ENCODE measurements around the gene KRT86.
"Not testable (repeated sequence)": the region's sequence is repeated elsewhere in the genome, so short reads cannot be mapped to it uniquely, and the experiment has no call there.

The KRT86 gene

DNA sequence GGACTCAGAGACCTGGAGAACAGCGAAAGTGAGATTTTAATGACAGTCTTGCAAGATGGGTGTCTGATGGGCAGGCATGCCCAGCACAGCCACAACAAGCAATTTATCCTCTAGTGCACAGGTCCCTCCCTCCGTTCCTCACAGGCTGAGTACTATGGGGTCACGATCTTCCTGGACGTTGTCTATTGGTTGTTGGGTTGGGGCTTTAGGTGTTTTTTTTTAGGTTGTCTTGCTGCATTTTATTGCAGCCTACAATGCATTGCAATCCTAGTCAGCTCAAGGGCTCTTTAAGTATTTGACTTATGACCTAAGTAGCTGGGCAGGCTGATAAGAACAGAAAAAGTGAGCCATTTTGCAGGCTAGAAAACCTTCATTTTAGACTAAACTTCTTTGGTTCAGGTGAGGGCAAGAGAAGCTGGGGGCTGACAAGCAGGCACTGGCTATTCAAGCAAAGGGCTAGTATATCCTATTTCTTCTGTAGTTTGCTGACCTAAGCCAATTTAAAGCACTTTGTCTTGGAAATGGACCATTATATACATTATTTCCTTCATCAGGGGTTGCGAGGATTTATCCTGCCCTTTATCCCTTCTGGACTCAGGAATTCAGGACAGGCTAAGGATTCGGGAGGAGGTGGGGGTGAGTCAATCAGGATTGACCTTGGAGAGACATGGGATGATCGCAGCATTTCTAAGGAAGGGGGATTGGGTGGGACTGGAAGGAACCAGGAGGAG is 35.4 kb upstream of the KRT86 start:
- DNase-seq: no peak

- no peak for DNase-seq
Observed at GRCh38 chr12:52239767-52240166, 34.7 kb upstream of the KRT86 start.

- DNase-seq: not testable (repeated sequence)
Observed at GRCh38 chr12:52240247-52240646, 34.2 kb upstream of the KRT86 start.

DNA sequence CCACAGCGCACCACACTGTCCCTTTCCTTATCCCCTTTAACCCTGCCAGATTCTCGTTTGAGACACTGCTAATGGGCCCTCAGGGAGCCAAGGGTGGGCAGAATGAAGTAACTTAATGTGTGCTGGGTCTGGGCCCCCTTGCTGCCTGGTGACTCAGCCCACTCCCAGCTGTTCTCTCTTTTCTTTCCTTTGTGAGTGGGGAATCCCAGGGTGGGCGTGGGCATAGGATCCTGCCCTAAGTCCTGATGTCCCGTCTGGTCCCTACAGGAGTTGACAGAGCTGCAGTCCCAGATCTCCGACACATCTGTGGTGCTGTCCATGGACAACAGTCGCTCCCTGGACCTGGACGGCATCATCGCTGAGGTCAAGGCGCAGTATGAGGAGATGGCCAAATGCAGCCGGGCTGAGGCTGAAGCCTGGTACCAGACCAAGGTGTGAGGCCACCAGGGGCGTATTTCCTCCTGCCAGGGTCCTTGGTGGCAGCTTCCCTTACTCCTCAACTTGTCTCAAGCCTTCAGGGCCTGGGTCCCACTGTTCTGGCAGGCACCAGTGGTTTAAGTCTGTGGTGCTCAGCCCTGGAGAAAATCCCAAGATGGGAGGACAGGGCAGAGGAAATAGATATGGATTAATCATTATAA is 33.1 kb upstream of the KRT86 start:
- DNase-seq: peak; percentile 99

GRCh38 chr12:52242442-52243258 is 31.8 kb upstream of the KRT86 start:
- DNase-seq: no peak

- DNase-seq: peak; percentile 99
Observed at GRCh38 chr12:52243259-52243855, 31.1 kb upstream of the KRT86 start.

GRCh38 chr12:52243856-52244614 is 30.4 kb upstream of the KRT86 start:
- peak; percentile 100 for DNase-seq

GRCh38 chr12:52244615-52244994 is 29.8 kb upstream of the KRT86 start:
- DNase-seq: no peak

DNA sequence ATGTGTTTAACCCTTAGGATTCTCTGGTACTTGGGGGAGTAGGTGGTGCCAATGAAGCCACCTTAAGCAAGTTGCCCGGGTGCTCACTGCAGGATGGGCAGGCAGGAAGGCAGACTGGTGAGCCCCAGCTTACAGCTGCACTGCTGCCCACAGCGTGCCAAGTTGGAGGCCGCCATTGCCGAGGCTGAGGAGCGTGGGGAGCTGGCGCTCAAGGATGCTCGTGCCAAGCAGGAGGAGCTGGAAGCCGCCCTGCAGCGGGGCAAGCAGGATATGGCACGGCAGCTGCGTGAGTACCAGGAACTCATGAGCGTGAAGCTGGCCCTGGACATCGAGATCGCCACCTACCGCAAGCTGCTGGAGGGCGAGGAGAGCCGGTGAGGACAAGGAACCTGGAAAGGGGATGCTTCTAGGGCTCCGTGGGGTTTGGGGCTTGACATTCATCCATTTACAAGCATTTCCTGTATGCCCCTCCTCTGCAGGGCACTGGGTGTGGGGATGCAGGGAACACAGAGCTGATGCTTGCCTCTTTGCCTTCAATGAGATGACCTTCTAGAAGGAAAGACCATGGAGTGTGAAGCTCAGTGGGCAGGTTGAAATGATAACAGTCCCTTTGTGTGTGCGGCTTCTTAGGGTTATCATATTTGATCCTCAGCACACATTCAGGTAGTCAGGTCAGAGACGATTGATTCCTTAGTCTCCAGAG is 29.0 kb upstream of the KRT86 start:
- DNase-seq: no peak

GRCh38 chr12:52245962-52246569 is 28.4 kb upstream of the KRT86 start:
- DNase-seq: peak; percentile 98

DNA sequence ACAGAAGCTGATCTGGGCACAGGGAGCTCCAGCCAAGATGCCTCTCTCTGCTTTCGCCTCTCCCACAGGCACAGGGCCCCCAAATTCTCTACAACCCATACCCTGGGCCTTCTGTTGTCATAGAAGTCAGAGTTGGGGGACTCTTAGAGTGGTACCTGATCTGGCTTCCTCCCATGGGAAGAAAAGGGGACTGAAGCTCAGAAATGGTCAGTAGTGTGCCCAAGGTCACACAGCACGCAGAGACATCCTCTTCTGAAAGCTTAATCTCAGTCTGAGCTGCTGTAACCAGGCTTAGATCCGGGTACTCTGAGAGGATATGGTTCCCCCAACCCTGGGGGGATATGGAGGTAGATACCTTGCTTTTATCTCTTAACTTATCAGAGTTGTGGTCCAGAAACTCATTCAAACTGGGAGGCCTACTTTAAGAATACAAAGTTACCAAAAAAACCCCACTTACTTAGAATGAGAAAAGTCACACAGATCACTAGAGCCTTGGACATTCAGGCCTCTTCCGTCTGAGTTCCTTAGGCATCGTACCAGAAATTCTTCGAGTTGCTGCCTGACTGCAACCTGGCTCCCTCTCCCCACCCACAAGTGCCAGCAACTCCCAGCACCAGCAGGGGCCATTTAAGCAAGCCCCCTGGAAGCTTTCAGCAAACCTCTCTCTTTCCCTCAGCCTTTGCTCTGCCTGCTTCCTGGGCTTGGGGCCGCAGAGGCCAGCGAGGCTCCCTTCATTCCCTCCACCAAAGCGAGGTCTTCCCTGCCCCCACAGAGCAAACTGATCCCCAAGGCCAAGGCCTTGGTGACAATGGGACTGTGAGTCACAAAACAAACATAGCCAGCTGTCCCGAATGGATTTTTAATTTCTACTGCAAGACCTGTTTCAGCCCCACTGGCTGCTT is 27.5 kb upstream of the KRT86 start:
- DNase-seq: no peak

GRCh38 chr12:52247622-52248540 is 26.6 kb upstream of the KRT86 start:
- DNase-seq: no peak

DNA sequence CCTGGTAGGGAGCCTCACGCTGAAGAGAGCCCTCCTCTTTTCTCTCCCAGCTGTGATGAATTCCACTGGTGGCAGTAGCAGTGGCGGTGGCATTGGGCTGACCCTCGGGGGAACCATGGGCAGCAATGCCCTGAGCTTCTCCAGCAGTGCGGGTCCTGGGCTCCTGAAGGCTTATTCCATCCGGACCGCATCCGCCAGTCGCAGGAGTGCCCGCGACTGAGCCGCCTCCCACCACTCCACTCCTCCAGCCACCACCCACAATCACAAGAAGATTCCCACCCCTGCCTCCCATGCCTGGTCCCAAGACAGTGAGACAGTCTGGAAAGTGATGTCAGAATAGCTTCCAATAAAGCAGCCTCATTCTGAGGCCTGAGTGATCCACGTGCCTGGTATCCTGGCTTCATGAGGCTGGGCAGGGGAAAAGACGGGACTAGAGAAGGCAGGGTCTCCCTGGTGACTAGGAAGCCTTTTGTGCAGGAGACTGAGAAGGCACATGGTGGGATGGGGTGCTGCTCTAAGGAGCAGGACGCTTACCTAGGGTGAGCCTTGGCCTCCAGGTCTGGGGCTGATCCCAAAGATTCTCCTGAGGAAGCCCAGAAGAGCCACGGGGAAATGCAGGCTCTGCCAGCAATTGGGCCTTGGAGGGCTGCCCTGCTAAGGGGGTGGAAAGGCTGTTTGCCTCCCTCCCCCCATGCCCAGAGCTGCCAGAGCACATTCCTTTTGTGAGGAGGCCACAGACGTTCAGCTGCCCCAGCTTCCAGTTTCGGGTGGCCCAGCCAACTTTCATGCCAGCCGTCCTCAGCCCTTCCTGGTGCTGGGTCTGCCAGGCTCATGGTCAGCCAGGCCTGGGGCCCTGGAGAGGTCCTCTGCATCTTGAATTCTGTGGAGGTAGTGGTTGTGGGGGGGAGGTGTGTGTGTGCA is 25.6 kb upstream of the KRT86 start:
- DNase-seq: no peak

GRCh38 chr12:52249511-52250047 is 24.9 kb upstream of the KRT86 start:
- DNase-seq: no peak

GRCh38 chr12:52250048-52250990 is 24.1 kb upstream of the KRT86 start:
- no peak for DNase-seq

DNA sequence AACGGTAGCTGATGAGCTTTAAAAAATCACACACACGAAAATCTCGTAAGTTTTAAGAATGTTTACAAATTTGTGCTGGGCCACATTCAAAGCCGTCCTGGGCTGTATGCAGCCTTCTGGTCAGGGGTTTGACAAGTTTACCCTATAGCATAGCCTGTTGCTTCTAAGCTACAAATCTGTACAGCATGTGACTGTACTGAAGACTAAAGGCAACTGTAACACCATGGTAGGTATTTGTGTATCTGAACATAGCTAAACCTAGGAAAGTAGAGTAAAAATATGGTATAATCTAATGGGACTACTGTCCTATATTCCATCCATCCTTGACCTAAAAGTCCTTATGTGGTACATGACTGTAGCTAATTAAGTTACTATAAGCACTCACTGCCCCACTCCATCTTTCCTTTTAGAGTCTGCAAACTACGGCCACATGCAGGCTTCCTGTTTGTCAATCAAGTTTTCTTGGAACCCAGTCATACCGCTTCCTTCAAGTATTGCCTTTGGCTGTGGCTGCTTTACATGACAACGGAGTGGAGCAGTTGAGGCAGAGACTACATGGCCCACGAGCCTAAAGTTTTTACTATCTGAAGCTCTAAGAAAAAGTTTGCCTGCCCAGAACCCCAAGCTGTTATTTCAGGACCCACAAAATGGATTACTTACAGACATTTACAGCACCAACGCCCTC is 22.9 kb upstream of the KRT86 start:
- no peak for DNase-seq
